ENCODE measurements around the gene ZNF630.
"Not testable (repeated sequence)": the region's sequence is repeated elsewhere in the genome, so short reads cannot be mapped to it uniquely, and the experiment has no call there.

Gene ZNF630

DNA sequence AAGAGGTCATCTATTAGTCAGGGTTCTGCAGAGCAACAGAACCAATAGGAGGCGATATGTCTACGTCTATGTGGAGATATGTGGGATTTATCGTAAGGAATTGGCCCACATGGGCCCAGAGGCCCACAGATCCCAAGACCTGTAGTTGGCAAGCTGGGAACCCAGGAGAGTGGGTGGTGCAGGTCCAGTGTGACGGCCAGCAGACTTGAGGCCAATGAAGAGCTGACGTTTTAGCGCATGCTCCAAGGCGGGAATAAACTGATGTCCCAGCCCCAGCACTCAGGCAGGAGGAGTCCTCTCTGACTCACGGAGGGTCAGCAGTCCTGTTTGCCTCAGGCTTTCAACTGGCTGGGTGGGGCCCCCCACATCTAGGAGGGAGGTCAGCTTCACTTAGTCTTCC lies 43.3 kb downstream of the ZNF630 start:
- no peak for DNase-seq

- DNase-seq: not testable (repeated sequence)
Observed at GRCh38 chrX:48027545-48027944, 43.9 kb downstream of the ZNF630 start.

GRCh38 chrX:48025561-48025960 lies 45.9 kb downstream of the ZNF630 start:
- peak; percentile 59 to 60 for DNase-seq

- DNase-seq: no peak
Observed at GRCh38 chrX:48022738-48023137, 48.7 kb downstream of the ZNF630 start.

DNA sequence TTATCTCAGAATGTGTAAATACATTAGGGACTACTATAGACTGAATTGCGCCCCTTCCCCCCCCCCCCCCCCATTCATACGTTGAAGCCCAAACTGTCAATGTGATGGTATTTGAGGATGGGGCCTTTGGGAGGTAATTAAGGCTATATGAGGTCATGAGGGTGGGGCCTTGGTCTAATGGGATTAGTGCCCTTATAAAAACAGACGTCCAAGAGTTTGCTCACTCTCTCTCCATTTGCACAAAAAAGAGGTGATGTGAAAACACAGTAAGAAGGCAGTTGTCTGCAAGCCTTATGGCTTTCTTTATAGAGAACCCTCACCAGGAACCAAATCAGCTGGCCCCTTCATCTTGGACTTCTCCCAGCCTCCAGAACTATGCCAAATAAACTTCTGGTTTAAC lies 49.3 kb downstream of the ZNF630 start:
- DNase-seq: no peak

GRCh38 chrX:48021026-48021900 lies 50.2 kb downstream of the ZNF630 start:
- peak; percentile 80 for DNase-seq

- DNase-seq: peak in 1 of 2 experiments; percentile 3
Observed at GRCh38 chrX:48020472-48020871, 51.0 kb downstream of the ZNF630 start.

DNA sequence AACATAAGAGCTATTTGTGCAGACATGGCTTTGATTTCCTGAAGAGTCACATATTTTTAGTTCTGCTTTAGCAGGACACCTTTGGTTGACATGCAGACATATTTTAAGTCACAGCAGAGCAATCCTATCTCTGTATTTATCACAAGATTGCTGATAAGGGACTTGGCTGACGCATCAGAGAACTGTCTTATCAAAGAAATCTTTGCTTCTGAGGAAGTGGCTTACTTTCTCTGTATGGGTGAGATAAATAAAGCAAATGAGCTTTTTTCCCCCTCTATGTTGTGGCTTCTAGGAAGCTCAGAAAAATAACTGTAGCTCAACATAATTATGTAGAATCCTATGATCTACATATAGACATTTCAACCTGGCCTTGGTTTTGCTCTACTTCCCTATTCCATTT lies 51.5 kb downstream of the ZNF630 start:
- not testable (repeated sequence) for DNase-seq

- not testable (repeated sequence) for DNase-seq
Observed at GRCh38 chrX:48016583-48017310, 54.7 kb downstream of the ZNF630 start.

- DNase-seq: not testable (repeated sequence)
Observed at GRCh38 chrX:48009445-48009960, 61.9 kb downstream of the ZNF630 start.

Measured in Kasumi-1 (cell line).